ENCODE measurements around the gene NPAS2.

DNA sequence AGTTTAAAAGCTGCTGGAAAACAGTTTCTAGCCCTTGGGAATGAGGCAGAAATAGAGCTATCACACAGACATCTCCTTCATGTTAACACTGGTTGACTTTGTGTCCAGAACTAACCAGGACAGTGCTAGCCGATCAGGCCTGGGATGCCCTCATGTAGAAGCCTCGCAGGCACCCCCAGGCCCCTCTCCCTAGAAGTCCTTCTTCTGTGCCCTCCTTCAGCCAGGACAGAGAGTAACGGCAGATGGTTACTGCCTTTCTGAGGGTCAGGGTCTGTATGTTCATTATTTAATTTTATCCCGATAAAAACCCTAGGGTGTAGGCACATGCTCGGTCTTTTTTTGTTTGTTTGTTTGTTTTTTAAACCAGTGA lies 171.4 kb downstream of the NPAS2 start:
- TF ChIP-seq, protein P1, sequence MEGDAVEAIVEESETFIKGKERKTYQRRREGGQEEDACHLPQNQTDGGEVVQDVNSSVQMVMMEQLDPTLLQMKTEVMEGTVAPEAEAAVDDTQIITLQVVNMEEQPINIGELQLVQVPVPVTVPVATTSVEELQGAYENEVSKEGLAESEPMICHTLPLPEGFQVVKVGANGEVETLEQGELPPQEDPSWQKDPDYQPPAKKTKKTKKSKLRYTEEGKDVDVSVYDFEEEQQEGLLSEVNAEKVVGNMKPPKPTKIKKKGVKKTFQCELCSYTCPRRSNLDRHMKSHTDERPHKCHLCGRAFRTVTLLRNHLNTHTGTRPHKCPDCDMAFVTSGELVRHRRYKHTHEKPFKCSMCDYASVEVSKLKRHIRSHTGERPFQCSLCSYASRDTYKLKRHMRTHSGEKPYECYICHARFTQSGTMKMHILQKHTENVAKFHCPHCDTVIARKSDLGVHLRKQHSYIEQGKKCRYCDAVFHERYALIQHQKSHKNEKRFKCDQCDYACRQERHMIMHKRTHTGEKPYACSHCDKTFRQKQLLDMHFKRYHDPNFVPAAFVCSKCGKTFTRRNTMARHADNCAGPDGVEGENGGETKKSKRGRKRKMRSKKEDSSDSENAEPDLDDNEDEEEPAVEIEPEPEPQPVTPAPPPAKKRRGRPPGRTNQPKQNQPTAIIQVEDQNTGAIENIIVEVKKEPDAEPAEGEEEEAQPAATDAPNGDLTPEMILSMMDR (IDR thresholded peaks at IDR 0.05): no peak
- no peak for TF ChIP-seq EZH2phosphoT487 (IDR thresholded peaks at IDR 0.05)
